ENCODE data around the gene CRY2. TPM values are rescaled to one million over a fixed set of nuclear protein-coding genes. Genes with fewer than 3 reads are reported as not detected.

Gene CRY2
- polyA plus RNA-seq, 1 experiment = 16.7 TPM

- no peak overlapping the region for H3K4me3 ChIP-seq (ENCODE audit: low read depth, low read length)
- CTCF ChIA-PET = interaction anchor here (0.8 to 0.9 kb wide), 2 partner anchors 9 to 54 kb away, joined by 3 read pairs; partner anchors contain the start of gene PEX16
- H3K27me3 ChIP-seq (ENCODE audit: control insufficient read depth, insufficient read depth, low read length) = peaks cover 18% of the 10 kb centered on the region
- peaks cover 4% of the 10 kb centered on the region for H3K36me3 ChIP-seq (ENCODE audit: control insufficient read depth, insufficient read depth, low read length)
- no peak for DNase-seq (ENCODE audit: low read depth)
- POLR2A ChIA-PET = no interaction called here
- no peak for TF ChIP-seq CTCF (IDR thresholded peaks at IDR 0.05; ENCODE audit: insufficient read depth, low read depth, low read length)
Observed at GRCh38 chr11:45926536-45927331, 79.5 kb downstream of the CRY2 start.

- ChIA-PET POLR2A (no interaction called here), CTCF (interaction anchor here (0.8 to 1.2 kb wide), 2 partner anchors 55 kb away, joined by 3 read pairs; no protein-coding TSS in a partner anchor)
- Histone ChIP-seq H3K36me3 (ENCODE audit: control insufficient read depth, insufficient read depth, low read length) (peaks cover 10% of the 10 kb centered on the region), H3K27me3 (ENCODE audit: control insufficient read depth, insufficient read depth, low read length) (peaks cover 17% of the 10 kb centered on the region), H3K4me3 (ENCODE audit: low read depth, low read length) (no peak overlapping the region)
- no peak for TF ChIP-seq CTCF (IDR thresholded peaks at IDR 0.05; ENCODE audit: insufficient read depth, low read depth, low read length)
- no peak for DNase-seq (ENCODE audit: low read depth)
Observed at GRCh38 chr11:45927332-45927683, 80.0 kb downstream of the CRY2 start.

GRCh38 chr11:45927684-45928413, 80.6 kb downstream of the CRY2 start:
- CTCF ChIA-PET = interaction anchor here (1.2 kb wide), 1 partner anchor 56 kb away, joined by 3 read pairs; no protein-coding TSS in a partner anchor
- Histone ChIP-seq H3K27me3 (ENCODE audit: control insufficient read depth, insufficient read depth, low read length) (peaks cover 17% of the 10 kb centered on the region), H3K36me3 (ENCODE audit: control insufficient read depth, insufficient read depth, low read length) (peaks cover 10% of the 10 kb centered on the region), H3K4me3 (ENCODE audit: low read depth, low read length) (no peak overlapping the region)
- POLR2A ChIA-PET = no interaction called here
- no peak for TF ChIP-seq CTCF (IDR thresholded peaks at IDR 0.05; ENCODE audit: insufficient read depth, low read depth, low read length)
- no peak for DNase-seq (ENCODE audit: low read depth)

GRCh38 chr11:45928535-45929215, 81.4 kb downstream of the CRY2 start:
- CTCF ChIA-PET = interaction anchor here (1.2 kb wide), 1 partner anchor 56 kb away, joined by 3 read pairs; no protein-coding TSS in a partner anchor
- POLR2A ChIA-PET = no interaction called here
- DNase-seq (ENCODE audit: low read depth) = no peak

More at GRCh38 chr11:45928535-45929215, 81.4 kb downstream of the CRY2 start:
- Histone ChIP-seq H3K36me3 (ENCODE audit: control insufficient read depth, insufficient read depth, low read length) (peaks cover 16% of the 10 kb centered on the region), H3K27me3 (ENCODE audit: control insufficient read depth, insufficient read depth, low read length) (peaks cover 13% of the 10 kb centered on the region), H3K4me3 (ENCODE audit: low read depth, low read length) (no peak overlapping the region)
- no peak for TF ChIP-seq CTCF (IDR thresholded peaks at IDR 0.05; ENCODE audit: insufficient read depth, low read depth, low read length)

Data from BJ (cell line).